ENCODE data around the gene ZFHX3. TPM values are rescaled to one million over a fixed set of nuclear protein-coding genes. Genes with fewer than 3 reads are reported as not detected.
A peak's percentile ranks its signal among the peaks of the same experiment; 100 is the strongest.

ZFHX3 gene
- total RNA-seq, 1 experiment from 2014 or later, result 3.2 TPM

DNA sequence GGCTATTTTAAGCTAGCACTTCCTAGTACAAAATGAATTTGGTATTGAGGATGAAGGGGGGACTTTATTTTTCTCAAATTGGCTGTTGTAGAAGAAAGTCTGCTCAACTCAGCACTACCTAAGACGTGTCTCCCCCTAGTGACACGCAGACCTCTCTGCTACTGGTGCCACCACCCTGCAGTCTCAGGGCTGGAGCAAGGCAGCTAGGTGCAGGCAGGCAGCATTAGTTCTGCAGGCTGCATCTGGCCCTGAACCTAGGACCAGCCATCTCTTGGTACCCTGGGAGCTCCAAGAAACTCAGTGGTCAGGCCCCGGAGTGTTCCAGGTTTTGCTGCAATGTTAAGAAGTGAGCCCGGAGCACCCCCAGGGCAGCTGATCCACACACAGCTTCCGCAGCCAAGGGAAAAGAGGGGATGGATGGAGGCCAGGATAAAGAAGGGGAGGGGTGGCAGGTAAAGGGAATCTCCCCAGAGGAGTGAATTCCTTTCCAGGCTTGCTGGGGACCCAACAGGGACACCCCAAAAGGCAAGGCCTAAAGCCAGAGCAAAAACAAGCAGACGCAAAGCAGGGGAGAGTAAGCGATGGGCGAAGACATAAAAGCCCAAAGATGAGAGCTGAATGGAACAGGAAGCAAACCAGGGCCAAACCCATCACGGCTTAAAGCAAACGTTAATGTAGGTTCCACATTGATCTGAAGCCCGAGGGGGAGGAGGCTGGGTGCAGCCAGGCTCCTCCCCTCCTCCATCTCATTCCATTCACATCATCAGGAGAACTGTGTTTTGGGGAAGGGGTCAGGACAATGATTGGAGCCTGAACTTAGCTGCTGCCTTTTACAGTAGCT, 200.5 kb downstream of the ZFHX3 start:
- DNase-seq (ENCODE audit: low read depth), result peak; percentile 38

DNA sequence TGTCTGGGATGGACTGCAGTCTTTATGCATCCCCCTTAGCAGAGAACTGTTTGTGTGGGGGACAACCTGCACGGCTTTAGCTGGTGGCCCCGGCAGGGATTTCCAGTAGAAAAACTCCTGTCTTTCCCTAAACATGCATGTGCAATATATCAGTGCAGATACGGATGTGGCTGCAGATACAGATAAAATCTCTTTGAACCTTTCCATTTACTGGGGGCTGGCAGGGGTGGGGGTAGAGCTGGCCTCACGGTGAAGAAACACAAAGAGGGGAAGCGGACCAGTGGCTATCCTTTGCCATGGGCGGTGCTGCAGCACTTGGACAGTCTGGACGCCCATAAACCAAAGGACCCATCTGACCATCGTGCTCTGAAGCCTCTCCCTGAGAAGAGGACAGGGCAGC, 201.3 kb downstream of the ZFHX3 start:
- DNase-seq (ENCODE audit: low read depth), result no peak

DNA sequence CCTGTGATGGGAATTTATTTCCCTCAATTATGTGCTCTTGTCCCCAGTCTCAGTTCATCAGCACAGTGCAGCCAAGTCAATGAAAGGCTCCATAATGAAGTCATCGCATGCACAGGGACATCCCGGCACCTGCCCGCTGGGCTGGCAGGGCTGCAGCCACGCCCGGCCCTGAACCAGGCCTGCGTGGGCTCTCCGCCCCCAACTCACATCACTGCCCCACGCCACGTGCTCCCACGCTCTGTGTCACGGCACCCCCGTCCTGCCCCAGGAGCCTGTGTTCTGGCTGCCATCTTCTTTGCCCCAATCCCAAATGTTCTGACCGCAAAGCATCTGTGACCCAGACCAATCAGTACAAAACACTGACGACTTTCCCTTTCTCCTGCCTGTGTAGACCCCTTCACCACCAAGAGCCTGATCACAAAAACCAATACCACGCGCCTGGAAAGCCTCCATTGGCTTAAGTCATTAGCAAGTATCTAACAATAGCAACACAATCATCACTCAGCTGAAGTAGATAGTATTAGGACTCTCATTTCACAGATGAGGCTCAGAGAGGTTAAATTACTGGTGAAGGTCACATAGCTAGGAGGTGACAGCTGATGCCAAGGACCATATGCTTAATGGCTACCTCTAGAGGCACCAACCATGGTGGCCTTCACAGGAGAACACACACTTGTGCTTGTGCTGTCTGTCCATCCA, 202.5 kb downstream of the ZFHX3 start:
- no peak for DNase-seq (ENCODE audit: low read depth)

DNA sequence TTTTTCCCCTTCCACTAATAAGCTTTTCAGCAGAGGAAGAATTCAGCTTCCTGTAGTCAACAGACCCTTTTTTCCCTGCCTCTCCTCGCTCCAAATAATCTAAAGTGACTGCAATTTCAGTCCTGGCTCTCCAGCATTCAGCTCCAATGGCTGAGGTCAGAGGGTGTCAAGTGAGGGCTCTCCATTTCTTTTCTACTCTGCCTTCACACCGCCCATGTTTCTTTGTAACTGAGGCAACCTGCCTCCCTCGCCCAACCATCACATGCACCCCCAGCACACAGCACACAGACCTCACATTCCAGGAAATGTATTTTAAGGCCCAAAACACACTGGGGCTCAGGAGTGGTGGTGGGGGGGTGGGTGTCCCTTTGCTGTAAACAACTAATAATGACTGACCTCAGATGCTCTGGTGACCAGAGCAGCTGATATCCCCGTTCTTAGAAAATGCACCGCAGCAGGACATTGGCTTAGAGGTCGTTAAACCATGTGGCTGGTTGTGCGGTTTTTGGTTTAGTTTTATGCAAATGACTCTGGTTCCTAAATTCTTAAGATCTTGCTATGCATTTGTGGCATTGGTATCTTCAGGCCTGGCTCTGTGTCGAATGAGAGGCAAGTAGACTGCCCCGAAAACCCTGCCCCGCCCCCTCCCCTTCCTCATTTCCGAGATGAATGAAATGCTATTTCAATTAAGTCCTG, 203.6 kb downstream of the ZFHX3 start:
- peak; percentile 15 for DNase-seq (ENCODE audit: low read depth)

DNA sequence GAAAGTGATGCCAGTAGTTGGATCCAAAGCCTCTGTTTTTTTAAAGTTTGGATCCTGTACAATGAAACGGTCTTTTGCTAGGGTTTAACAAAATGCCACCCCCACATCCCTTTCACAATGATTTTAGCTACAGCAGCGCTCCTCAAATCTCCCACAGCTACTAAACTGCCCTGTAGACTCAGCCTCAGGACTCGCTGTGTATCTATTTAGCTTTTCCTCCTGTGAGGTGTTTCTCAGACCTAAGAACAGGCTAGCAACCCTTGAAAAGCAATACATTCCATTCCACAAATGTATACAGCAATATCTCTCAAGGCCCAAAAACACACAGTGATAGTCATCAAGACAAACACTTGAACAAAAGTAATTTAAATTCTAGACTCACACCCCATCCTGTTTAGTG, 206.4 kb downstream of the ZFHX3 start:
- no peak for DNase-seq (ENCODE audit: low read depth)

DNA sequence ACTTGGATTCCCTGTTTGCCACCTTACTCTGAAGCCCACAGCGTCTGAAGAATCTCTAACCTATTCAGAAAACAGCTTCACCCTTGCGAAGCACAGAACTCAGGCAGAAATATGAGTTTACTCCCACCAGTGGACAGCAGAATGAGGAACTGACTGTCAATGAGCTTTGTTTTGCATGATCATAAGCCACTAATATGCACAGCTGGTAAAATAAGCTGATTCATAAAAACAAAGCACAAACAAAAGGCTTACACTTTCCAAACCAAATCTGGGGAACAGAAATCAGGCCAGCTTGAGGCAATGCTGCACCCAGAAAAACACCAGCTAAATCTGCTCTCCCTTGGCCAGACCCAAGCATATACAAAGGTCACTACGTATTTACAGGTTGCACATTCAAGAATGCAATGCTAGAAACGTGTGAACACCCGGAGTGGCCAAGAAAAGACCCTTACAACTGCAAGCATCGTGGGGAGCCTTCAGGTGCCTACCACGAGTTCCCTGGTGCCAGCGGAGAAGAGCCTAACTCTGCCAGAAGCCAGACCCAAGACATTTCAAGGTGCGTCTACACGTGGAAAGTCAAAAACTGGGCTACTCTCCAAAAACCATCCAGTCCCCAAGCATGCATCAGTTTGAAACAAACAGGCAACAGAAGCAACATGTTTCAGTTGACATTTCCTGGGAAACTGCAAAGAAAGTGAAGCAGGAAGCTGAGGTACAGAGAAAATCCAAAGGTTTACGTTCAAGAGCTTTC, 207.1 kb downstream of the ZFHX3 start:
- no peak for DNase-seq (ENCODE audit: low read depth)

DNA sequence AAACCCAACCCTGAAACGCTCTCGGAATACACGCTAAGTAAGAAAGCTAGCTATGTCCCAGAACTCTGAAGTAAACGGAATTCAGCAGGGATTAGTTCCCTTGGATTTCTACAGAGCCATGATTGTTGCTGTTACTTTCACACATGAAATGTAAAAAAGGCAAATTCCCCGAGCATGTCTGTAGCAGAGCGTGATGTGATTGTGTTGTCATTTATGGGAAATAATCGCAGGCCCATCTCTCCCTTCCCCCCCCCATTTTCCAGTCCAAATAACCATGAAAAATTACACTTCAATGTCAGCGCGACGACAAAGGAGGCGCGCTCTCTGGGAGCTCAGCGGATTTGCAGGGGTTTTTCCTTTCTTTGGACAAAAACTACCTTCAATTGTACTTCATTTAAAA, 209.0 kb downstream of the ZFHX3 start:
- no peak for DNase-seq (ENCODE audit: low read depth)

DNA sequence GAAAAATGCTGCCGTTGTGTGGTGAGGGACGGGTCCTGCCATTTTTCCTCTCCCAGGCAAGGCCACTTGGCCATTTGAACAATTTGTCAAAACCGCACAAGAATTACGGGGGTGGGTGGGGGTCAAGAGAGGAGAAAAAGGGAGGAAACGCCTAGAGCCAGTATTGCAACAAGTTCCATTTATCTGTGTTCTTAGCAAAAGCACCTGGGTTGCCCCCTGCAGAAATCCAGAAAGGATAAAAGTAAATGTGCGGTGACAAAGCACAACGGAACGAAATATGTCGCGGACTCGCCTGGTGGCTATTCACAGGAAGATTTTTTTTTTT, 209.4 kb downstream of the ZFHX3 start:
- DNase-seq (ENCODE audit: low read depth), result no peak

DNA sequence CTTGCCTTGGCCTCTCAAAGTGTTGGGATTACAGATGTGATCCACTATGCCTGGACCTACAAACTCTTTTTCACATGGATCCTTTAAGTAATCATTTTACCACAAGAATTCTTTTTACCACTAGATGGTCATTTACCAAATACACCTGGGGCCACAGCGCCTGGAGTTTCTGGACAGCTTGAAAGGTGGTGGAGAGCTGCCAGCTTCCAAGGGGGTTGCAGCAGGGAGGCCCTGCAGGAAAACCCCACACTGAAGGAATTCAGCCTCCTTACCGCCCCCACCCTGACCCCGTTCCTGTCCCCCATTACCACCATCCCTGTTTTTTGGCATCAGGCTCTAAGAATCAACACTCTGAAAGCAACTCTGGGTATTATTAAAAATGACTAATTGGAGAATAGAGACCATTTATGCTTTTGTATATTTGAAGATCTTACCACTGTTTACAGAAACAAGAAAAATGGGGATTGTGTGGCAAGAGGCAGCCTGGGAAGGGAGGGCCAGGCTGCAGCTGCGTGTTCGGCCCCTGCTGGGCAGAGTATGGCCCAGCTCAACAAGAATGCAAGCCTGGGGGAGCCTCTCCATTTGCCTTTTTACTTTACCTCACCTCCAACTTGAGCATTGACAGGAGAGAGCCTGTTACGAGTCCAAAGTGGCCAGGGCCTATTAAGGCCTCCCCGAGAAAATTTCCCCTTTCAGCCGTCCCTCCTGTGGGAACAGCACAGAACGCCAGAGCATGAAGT, 209.9 kb downstream of the ZFHX3 start:
- DNase-seq (ENCODE audit: low read depth), result peak; percentile 72

DNA sequence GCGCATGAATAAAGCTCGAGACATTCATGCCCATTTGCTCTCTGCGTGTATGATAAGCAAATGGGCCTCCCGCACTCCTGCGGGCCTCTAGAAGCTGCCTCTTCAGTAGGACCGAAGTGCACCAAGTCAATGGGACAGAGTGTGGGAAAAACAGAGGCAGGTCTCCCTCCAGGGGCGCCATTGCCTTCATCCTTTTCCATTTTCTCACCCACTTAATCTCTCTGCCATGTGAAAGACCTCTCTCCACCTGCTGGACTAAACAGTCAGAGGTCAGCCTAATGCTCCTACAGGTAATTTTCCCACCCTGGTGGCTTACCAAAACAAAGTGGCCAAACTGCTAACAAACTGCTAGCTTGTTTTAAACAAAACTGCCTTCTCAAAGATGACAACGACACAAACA, 210.9 kb downstream of the ZFHX3 start:
- no peak for DNase-seq (ENCODE audit: low read depth)

DNA sequence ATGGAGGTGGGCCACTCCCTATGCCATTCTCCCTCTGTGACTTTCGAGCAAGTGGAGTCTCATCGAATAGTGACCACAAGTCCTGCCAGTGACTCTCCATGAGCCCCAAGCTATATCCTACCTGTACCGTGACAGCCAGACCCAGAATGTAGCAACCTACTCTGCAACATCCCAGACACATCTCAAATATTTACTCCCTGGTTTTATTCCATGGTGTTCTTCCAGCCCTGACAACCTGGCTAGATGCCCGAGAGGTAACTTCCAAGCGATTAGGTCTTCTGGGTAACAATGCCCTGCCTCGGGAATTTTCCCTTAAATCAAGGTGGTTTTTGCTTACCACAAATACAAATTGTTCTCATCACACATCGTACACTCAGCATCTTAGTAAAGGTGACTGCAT, 211.7 kb downstream of the ZFHX3 start:
- DNase-seq (ENCODE audit: low read depth), result no peak

DNA sequence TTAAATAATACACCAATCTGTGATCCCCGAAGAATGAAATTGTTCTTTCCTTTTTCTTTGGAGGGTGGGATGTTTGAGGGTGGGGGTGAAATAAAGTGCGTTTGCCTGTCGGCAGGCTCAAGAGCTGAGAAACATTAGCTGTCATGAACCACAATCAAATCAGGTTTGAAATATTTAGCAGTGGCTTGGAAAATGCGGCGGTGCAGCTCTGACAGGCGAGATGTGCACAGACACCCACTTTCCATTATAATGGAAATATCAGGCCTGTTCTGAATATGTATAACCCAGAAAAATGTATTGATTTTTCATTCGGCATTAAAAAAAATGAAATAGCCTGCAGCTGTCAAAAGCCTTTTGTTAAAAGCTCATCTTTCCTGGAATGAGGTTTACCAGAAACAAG, 212.8 kb downstream of the ZFHX3 start:
- no peak for DNase-seq (ENCODE audit: low read depth)

DNA sequence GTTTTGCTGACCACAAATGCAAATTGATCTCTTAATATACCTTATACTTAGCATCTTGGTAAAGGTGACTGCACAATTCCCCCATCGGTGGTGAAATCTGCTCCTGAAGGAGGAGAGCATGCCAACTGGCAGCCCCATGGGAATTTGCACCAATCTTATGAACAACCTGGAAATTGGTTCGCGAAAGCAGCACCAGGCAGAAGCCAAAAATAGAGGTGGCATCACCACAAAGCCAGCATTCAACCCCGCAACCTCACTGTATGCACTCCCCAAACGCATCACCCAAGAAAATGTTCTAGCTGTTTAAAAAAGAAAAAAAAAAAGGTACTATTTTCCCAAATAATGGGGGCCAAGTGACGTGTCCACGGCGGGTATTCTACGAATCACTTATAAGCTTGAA, 213.4 kb downstream of the ZFHX3 start:
- DNase-seq (ENCODE audit: low read depth), result no peak

DNA sequence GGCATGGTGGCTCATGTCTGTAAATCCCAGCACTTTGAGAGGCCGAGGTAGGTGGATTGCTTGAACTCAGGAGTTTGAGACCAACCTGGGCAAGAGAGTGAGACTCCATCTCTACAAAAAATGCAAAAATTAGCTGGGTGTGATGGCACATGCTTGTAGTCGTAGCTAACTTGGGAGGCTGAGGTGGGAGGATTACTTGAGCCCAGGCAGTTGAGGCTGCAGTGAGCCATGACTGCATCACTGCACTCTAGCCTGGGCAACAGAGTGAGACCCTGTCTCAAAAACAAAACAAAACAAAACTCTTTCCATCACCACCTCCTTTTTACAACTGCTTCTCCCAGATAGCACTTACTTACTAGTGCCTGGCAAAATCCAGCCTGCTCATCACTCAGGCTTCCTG, 214.0 kb downstream of the ZFHX3 start:
- DNase-seq (ENCODE audit: low read depth), result no peak

DNA sequence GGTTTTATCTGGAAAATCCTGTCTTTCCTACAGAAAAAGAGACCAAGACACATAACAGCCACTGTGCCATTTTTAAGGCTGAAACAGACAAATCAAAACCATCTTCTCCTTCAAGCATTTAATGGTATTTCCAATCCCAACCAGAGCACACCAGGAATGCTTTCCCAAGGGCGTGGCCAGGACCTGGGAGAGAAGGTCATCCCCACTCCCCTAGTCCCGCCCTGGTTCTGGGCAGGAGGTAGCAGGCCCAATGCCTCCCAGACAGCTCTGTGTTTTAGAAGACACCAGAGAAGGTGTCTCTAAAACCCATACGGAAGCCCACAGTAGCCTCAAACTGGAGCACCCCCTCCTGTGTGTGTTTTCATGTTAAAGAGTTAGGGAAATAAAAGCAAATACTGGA, 214.4 kb downstream of the ZFHX3 start:
- no peak for DNase-seq (ENCODE audit: low read depth)

DNA sequence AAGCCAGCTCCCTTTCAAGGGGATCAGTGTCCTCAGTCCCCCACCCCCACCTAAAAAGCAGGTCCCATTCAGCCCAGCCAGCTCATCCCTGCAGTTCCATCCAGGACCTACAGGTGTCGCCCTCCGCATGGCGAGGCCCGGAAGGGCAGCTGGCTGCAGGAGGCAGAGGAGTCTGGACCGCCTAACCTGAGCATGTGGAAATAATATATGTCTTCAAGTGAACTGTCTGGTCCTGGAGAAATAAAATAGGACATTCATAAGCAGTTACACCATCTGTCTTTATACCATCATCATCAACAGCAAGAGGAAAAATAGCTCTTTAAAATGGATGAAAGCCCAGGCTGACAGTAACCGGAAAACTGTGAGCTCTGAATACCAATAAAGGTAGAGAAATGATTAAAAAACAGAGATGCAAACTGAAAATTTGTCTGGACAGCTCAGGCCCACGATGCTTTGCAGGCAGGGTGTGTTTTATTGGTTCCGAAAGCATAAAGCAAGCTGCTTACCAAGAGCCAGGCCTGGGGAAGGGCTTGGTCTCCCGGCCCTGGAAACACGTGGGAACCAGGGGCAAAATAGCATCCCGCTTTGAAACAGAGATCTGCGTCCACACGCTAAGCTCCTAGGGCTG, 215.2 kb downstream of the ZFHX3 start:
- DNase-seq (ENCODE audit: low read depth), result peak; percentile 63

DNA sequence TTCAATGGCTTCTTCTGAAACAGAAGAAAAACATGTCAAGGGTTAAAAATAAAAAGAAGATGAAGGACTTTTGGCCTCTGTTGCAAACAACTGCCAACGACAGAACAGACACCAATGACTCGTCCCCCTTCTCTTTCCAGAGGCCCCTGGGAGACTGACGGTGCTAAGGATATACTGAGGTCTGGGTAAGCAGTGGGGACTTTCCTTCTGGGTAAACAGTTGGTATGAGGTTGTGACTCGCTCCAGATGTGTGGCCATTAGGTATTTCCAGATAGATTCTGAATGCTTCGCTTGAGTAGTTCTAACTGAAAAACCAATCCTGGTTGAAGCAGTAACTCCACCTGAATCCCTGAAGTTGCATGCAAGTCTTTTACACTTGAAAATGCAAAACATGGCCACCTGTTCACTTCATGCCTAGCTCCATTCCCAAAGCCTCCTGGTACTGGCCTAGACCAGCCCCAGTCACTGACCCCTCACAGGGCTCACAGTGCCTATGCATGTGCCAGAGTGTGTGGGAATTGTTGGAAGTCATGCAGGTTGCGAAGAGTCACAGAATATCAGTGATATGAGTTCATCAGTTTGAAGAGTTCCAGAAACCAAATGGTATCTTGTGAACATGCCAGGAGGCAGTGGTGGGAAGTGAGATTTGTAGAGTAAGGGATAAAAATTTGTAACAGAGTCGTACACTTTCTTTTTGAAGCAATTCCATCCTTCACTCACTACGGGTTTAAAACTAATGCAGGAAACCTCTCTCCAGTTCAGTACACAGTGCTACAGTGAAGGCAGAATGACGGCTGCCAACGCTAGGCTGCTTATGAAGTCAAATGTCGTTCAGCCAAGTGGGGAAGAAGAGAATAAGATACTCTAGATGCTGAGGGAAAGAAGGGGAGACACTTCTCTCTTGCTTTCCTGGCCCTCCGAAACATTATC, 217.8 kb downstream of the ZFHX3 start:
- peak; percentile 57 for DNase-seq (ENCODE audit: low read depth)

DNA sequence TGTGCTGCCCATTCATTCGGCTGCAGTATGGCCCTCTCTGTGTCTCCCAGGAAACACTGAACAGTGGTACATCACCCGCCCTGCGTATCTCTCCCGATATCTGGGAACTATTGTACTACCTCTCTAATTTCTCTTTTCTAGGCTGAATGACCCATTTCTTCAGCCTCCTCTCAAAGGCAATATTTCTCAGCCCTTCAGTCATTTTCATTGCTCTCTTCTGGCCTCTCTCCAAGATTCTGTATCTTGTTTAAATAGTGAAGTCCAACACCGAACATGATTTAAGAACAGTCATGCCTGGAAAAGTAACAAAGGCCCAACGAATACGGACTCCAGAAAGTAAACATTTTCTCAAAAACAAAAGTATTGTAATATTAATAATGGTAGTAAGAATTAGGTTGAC, 220.1 kb downstream of the ZFHX3 start:
- no peak for DNase-seq (ENCODE audit: low read depth)

DNA sequence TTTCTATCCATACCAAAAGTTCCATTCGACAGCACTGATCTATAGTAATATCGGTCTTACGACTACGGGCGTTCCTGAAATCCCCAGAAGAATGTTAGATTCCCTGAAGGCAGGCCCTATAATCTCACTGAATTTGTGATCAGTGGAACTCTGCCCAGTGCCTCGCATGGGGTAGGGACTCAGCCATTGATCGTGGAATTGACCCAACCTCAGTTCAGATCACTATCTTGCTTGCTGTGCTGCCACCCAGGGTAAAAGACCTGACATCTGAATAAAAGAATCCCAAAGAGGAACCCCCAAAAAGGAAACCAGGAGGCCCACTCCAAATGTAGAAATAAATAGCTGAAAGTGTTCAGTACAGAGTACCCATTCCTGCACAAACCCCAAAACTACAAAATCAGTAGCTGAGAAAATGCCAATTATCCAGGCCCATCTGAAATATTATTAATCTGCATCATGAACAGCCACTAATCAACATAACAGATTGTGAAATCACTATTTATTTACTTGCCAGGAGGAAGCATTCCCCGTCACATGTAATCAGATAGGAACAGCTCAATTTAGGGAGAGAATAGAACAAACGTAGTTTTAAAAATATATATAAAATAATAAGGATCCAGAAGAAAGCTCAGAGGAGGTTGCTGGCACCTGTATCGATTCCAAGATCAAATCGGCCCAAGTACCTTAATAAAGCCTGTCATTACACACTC, 221.9 kb downstream of the ZFHX3 start:
- no peak for DNase-seq (ENCODE audit: low read depth)
